HG03521 (cell line): ENCODE results near the gene FOXL3.
"Not testable (repeated sequence)": the region's sequence is repeated elsewhere in the genome, so short reads cannot be mapped to it uniquely, and the experiment has no call there.

Experiments
- ATAC-seq: cut with Tn5 transposase; IDR thresholded peaks from one replicate; pipeline ENCODE4 v1.9.1; 2021; ENCODE audit warnings: mild to moderate bottlenecking, moderate library complexity; ENCODE audit not compliant: unreplicated experiment

Gene FOXL3

GRCh38 chr7:286266-286665 is 3.7 kb upstream of the FOXL3 start:
- ATAC-seq: no peak

GRCh38 chr7:288671-289101 is 1.3 kb upstream of the FOXL3 start:
- ATAC-seq: no peak

- no peak for ATAC-seq
Observed at GRCh38 chr7:289209-289755, 688 bp upstream of the FOXL3 start.

GRCh38 chr7:290554-291372 is 793 bp downstream of the FOXL3 start:
- ATAC-seq: no peak

GRCh38 chr7:291373-292092 is 1.6 kb downstream of the FOXL3 start:
- no peak for ATAC-seq

GRCh38 chr7:292226-292625 is 2.3 kb downstream of the FOXL3 start:
- ATAC-seq: no peak

- no peak for ATAC-seq
Observed at GRCh38 chr7:292826-293225, 2.9 kb downstream of the FOXL3 start.

- no peak for ATAC-seq
Observed at GRCh38 chr7:293681-294439, 3.9 kb downstream of the FOXL3 start.

GRCh38 chr7:294440-295154 is 4.6 kb downstream of the FOXL3 start:
- no peak for ATAC-seq

- no peak for ATAC-seq
Observed at GRCh38 chr7:295155-296154, 5.5 kb downstream of the FOXL3 start.

- ATAC-seq: no peak
Observed at GRCh38 chr7:296373-296945, 6.5 kb downstream of the FOXL3 start.

- ATAC-seq: not testable (repeated sequence)
Observed at GRCh38 chr7:297141-297540, 7.2 kb downstream of the FOXL3 start.

GRCh38 chr7:297611-298374 is 7.8 kb downstream of the FOXL3 start:
- ATAC-seq: no peak

- no peak for ATAC-seq
Observed at GRCh38 chr7:298375-298702, 8.4 kb downstream of the FOXL3 start.

GRCh38 chr7:298743-299142 is 8.8 kb downstream of the FOXL3 start:
- no peak for ATAC-seq

GRCh38 chr7:299169-299568 is 9.2 kb downstream of the FOXL3 start:
- ATAC-seq: no peak

GRCh38 chr7:299628-300027 is 9.7 kb downstream of the FOXL3 start:
- ATAC-seq: no peak

GRCh38 chr7:300048-300447 is 10.1 kb downstream of the FOXL3 start:
- ATAC-seq: no peak
